ENCODE results near the gene PITPNM3.

GRCh38 chr17:6588165-6588564, 31.8 kb upstream of the PITPNM3 start:
- TF ChIP-seq CTCF (IDR thresholded peaks at IDR 0.05): no peak
- no peak for TF ChIP-seq POLR2A (IDR thresholded peaks at IDR 0.05)
